Cardiac septum (tissue), 1 donor: ENCODE results near the gene LNP1. TPM values are rescaled to one million over a fixed set of nuclear protein-coding genes. Genes with fewer than 3 reads are reported as not detected.

ENCODE experiments used
- DNase-seq: peaks from one replicate; pipeline ENCODE4 v3.0.0-alpha.2; 2020; ENCODE audit warnings: low spot score
- intact Hi-C: fragments of 100-400 bp; cut with DNase I; formaldehyde crosslinking; loops from one replicate; pipeline ENCODE4 v1.14.0; 2022
- total RNA-seq: library from RNA; stranded (reverse); fragmentation: NEBNext Ultra II Directional; extraction: Animal tissue kit (Norgen Biotek cat#: 25700); gene quantifications from one replicate; pipeline ENCODE4 v1.2.1, GENCODE V29; 2021
- donor health status: DM: no; HTN: no; CAD: no.

Gene LNP1
- total RNA-seq, 1 donor from 2014 or later = 4.6 TPM

DNA sequence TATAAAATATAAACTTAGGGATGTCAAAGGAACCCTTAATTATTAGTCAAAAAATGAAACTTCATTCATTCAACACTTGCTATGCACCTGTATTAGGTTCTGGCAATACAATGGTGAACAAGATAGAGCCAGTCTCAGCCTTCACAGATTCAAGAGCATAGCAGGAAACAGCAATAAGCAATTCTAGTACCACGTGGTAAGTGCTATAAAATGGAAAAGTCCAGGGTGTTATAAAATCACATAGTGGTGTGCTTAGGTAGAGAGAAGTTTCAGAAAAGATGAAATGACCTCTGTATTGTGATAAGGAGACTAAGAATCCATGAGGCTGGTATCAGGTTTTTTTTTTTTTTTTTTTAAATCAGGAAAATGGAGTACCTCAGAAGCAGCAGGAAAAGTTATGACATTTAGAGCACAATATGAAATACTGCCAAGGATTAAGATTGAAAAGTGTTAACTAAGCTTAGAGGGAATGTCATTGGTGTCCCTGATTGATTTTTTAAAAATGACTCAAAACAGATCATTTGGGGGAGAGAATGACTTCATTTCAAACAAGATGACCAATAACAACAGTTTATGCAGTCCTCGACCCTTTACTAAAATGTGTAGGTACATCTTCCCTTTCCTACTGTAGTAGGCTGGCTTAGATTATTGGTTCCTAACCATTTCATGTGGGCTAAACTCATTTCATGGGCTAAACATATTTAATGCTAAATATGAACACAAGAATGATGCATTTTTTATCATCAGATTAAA lies 5.5 kb upstream of the LNP1 start:
- DNase-seq = no peak
- intact Hi-C loops = no loop called here

DNA sequence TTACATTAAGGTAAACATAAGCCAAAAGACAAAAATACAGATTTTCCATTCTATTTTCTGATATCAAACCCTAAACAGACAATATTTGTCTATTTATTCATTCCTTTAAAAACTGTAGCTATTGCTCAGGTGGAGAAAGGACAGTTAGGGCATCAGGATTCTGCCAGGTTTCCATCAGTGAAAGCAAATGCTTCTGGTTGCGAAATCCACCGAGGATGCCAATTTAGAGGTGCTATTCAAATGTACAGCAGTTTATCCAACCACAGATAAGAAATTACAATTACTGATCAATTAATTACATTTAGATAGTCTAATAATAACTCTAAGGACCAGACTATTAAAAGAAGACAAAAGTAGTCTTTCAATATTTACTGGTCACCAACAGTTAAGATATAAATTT lies 4.4 kb upstream of the LNP1 start:
- intact Hi-C loops = no loop called here
- no peak for DNase-seq

DNA sequence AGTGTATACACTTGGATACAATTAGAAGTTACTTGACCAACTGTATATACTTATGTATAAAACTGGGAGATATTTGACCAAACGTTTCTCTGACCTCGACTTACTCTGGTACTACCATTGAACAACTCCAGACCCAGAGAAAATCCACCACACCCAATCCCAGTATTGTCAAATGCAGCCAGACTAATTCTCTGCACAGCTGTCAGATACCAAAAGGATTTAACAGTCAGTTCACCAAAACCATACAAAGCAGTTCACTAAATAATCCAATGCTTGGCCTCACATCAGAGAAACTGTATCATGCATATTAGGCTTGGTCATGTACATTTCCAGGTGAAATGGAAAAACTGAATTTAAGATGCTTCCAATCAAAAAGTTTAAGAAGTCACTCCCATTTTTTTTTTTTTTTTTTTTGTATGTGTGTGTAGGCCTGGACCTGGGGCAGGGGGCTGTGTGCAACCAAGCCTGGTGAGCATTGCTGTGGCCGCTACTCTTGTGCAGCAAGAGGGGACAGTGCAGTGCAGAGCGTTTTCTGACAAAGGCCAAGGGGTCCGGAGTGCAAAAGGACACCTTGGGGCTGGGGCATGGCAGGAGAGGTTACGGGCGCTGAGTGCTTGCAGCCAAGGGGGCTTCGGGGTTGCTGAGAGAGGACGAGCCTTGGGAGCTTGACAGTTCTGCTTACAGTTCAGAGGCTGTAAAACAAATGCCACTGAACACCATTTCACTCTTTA lies 1.8 kb upstream of the LNP1 start:
- intact Hi-C loops = loop anchor here (2.0 to 10.0 kb wide), 2 partner anchors 309 to 565 kb away; partner anchors contain the start of gene TFG
- DNase-seq = no peak

DNA sequence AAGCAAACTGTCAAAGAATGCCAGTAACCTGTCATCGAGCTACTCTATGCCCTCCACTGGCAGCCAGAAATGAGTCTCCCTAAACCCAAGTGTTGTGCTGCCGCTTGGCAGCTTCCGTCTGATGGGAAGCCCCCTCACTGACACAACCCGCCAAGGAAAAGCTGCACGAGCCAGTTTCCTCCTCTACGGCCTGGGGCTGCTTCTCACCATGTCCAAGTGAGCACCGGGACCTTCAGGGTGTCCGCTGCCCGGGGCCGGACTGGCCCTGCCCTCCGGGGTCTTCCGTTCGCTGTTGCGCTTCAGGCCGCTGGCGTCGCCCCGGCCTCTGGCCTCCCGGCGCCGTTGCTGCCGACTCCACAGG lies 940 bp upstream of the LNP1 start:
- DNase-seq = no peak
- intact Hi-C loops = loop anchor here (2.0 to 10.0 kb wide), 2 partner anchors 308 to 566 kb away; partner anchors contain the start of gene TFG

DNA sequence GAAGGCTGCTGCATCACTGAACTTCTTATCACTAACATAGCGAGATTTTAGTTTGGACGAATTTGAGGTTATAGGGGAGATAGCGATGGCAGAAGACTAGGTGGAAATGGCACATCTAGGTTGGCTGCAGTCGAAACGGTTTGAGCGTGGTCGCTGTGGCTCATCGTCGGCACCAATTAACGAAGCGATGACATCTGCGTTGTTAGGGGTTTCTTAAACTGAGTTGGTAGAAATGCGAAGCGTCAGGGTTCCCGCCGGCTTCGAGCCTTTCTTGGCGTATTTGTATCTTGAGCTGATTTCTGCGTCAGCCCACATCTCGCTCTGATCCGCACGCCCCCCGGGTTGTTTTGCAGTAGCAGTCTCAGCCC lies 319 bp downstream of the LNP1 start:
- no peak for DNase-seq
- intact Hi-C loops = loop anchor here (1.0 to 10.0 kb wide), 4 partner anchors 67 to 567 kb away; partner anchors contain the start of genes NIT2, TFG and TMEM45A

DNA sequence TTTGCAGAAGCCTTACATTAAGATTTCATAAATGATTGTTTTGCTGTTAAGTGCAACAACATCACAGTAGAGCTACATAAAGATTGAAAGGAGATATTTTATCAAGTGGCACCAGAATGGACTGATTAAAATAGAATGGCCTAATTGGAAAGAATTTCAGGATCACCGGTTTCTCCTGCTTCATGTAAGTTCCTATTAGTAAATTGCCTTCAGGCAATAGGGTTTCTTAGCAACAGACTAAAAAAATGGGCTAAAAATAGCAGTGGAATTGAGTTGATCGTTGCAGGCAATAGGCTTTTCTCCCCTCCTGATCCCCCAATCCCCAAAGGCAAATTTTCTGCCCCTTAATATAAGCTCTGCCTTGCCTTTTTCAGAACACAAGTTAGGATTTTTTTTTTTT lies 917 bp downstream of the LNP1 start:
- intact Hi-C loops = loop anchor here (10.0 kb wide), 1 partner anchor 567 kb away; no protein-coding TSS in a partner anchor
- DNase-seq = no peak

DNA sequence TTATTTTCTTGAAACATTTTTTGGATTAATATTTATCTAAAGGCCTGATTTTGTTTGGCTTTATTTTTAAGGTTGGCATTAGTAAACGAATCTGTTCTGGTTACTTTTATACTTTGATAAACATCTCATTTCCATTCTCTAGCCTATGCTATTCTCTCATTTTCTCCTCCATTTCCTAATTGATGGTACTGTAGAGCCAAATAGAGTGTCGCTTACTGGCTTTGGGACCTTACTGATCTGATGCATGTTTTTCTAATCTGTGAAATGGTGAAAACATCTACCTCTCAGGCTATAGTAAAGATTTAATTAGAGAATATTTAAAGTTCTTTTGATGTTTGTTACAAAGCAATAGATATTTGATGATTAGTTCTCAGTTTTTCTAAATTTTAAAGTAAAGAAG lies 1.6 kb downstream of the LNP1 start:
- no peak for DNase-seq
- intact Hi-C loops = loop anchor here (10.0 kb wide), 1 partner anchor 568 kb away; no protein-coding TSS in a partner anchor

DNA sequence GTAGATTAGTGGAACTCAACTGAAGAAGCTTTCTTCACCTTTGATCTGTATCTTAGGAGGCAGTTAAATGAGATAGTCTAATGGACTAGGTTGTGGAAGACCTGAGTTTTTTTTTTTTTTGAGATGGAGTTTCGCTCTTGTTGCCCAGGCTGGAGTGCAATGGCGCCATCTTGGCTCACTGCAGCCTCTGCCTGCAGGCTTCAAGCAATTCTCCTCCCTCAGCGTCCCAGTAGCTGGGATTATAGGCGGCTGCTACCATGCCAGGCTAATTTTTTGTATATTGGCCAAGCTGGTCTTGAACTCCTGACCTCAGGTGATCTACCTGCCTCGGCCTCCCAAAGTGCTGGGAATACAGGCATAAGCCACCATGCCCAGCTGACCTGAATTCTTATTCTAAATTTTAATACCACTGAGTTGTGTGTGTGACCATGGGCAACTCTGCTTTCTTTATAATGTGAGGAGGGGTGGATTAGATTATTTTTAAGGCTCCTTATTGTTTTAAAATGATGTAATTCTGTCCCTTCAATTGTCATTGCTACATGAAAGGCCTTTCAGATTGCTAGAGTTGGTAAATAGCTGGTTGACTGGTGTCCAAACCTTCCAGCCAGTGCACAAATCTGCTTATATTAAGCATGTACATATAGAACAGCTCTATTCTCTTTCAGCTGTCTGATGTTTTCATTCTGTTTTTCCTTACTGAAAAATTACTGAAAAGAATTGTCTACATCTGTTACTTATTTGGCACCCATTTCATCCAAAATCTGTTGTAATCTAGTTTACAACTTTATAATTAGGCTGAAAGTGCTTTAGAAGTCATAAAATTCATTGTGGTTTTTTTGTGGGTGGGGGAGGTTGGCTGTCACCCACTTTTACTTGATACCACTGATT lies 2.3 kb downstream of the LNP1 start:
- no peak for DNase-seq
- intact Hi-C loops = loop anchor here (10.0 kb wide), 1 partner anchor 569 kb away; no protein-coding TSS in a partner anchor

DNA sequence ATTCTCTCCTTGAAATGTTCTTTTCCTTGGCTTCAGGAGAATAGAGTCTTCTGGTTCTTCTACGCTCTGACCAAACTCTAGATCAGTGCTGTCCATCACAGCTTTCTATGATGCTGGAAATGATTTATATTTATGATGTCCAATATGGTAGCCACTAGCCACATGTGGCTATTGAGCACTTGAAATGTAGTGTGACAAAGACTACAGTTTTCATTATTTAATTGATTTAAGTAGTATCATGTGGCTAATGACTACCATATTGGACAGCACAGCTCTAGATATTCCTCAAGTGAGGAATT lies 2.9 kb downstream of the LNP1 start:
- intact Hi-C loops = loop anchor here (10.0 kb wide), 1 partner anchor 569 kb away; no protein-coding TSS in a partner anchor
- DNase-seq = no peak

DNA sequence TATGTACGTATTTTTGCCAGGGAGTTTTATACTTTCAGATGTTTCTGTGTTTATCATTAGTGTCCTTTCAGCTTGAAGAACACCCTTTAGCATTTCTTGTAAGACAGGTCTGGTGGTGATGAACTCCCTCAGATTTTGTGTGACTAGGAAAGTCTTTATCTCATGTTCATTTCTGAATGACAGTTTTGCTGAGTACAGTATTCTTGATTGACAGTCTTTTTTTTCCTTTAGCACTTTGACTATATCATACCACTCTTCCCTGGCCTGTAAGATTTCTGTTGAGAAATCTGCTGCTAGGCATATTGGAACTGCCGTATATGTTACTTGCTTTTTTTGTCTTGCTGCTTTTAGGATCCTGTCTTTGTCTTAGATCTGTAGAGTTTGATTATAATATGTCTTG lies 5.8 kb downstream of the LNP1 start:
- intact Hi-C loops = loop anchor here (10.0 kb wide), 1 partner anchor 572 kb away; no protein-coding TSS in a partner anchor
- DNase-seq = no peak

DNA sequence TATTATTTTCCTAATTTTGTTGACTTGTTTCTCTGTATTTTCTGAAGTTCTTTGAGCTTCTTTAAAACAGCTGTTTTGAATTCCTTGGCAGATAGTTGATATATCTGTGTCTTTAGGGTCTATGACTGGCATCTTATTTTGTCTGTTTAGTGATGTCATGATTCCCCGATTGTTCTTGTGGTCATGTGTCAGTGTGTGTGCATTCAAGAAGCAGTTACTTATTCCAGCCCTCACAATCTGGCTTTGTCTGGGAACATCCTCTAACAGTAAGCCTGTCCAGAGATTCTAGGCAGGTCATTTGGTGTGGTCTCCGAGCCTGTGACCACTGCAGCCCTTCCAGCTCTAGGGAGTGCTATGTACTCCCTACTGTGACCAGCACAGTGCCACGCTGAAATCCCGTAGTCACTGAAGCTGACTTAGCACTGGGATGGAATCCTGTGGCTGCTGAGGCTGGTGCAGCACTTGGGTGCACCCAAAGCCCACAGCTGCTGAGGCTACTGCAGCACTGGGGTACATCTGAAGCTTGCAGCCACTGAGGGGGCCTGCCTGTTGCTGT lies 6.7 kb downstream of the LNP1 start:
- intact Hi-C loops = loop anchor here (10.0 kb wide), 1 partner anchor 573 kb away; no protein-coding TSS in a partner anchor
- DNase-seq = no peak

DNA sequence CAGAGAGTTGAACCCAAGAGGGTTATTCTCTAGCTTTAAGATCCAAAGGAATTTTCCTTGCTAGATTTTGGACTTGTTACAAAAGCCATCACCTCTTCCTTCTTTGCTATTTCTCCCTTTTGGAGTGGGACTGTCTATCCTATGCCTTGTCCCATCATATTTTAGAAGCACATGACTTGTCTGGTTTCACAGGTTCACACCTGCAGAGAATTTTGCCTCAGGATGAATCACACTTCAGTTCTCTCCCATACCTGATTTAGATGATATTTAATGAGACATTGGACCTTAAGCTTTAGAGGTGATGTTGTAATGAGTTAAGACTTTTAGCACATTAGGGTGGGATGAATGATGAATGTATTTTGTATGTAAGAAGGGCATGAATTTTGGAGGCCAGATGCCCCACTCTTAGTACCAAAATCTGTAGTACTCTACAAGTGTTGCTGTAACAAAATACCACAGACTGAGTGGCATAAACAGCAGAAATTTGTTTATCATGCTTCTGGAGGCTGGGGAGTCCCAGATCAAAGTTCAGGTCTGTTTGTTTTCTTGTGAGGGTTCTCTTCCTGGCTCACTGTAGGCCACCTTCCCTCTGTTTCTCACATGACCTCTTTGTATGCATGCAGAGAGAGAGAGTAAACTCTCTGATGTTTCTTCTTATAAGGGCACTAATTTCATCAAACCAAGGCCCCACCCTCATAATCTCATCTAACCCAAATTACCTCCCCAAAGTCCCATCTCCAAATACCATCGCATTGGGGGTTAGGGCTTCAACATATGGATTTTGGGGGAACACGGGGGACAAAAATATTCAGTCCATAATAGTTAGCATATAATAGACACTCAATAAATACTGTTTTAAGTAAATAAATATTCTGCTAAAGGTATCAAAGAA lies 10.0 kb downstream of the LNP1 start:
- DNase-seq = no peak
- intact Hi-C loops = no loop called here

DNA sequence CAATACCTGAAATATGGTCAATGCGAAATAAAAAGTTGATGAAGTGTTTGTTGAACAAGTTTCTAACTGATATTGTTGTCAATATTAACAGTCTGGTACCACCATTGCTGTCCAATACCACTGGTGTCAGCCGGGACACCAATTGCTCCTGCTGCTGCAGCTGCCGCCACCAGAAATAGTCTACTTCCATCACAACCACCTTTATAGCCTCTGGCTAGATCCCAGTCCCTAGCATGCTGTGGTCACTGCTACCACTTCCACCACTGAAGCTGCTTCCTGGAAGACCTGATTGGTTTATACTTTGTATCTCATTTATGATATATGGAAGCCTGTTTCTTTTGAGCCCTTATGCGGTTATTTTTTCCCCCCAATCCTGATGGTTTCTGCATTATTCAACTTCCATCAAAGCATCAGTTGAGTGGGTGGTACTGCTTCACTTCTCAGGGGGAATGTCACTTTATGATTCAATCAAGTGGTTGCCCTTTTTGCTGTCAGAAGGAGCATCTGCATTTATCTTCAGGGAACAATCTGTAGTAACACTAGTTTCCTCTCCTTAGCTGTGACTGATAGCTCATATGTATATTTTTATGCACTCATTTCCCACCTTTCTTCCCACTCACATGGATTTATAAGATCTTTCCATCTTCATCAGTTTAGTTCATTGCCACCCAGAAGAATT lies 11.7 kb downstream of the LNP1 start:
- DNase-seq = no peak
- intact Hi-C loops = no loop called here

DNA sequence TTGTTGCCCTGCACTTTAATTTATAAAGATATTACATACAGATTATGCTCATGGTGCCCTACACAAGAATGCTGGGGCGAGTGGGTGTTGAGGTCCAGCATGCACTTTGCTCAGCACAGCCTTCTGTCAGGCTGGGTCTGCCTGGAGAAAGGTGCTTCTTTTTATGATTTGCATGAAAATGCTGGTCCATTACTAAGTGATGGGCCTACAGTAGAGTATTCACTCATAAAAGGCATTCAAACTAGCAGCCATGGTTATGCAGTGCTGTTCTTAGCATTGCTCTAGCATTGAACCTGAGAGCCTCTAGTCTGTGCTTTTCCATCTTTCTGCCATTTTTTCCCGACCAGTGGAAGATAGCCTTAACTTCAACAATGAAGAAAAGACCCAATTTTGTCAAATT lies 12.3 kb downstream of the LNP1 start:
- no peak for DNase-seq
- intact Hi-C loops = no loop called here

DNA sequence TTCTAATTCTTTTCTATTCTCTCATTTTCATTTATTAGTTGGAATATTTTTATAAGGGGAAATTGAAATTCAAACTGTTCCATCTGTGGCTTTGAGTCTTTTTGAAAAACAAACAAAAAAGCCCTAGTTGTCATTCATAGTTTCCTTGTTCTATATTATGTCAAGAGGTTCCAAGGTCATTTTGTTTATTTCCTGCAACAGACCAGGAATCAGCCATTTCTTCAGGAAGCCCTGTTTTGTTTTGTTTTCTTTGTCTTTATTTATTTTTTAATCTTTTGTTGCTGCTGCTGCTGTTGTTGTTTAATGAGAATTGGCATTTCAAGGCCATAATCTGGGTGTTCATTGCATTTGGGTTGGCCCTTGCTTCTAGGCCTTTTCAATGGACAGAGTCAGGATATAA lies 14.8 kb downstream of the LNP1 start:
- intact Hi-C loops = no loop called here
- no peak for DNase-seq

DNA sequence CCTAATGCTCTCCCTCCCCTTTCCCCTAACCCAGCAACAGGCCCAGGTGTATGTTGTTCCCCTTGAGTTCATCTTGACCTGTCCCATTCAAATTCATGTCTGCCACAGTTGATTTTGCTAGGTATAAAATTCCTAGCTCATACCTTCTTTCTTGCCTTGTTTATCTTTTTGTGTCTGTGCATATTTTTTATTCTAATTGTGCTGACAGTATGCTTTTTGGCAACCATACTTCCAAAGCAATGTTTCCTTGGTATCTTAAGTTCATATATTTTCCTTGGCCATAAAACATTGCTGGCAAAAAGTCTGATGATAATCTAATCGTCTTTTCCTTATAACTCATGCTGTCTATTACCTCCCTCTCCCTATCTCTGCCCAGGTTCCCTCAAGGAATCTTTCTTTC lies 15.5 kb downstream of the LNP1 start:
- no peak for DNase-seq
- intact Hi-C loops = no loop called here

DNA sequence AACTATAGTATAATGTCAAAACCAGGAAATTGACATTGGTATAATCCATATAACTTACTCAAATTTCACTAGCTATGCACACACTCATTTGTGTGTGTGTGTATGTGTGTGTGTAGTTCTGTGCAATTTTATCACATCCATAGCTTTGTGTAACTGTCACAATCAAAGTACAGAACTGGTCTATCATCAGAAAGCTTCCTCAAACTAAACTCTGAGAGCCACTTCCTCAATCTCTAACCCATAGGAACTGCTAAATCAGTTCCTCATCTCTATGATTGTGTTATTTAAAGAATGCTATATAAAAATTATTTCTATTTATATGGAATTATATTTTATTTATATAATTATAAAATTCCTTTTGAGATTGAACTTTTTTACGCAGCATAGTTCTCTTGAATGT lies 18.1 kb downstream of the LNP1 start:
- intact Hi-C loops = no loop called here
- no peak for DNase-seq

DNA sequence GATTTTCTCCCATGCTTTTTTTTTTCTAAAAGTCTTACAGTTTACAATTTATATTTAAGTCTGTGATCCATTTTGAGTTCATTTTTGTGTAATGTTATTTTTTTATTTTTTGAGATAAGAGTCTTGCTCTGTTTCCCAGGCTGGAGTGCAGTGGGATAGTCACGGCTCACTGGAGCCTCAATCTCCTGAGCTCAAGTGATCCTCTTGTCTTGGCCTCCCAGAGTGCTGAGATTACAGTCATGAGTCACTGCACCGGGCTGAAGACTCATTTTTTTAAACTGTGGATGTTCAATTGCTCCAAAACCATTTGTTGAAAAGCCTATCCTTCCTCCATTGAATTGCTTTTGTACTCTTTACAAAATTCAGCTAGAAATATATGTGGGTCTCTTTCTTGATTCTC lies 19.5 kb downstream of the LNP1 start:
- DNase-seq = no peak
- intact Hi-C loops = no loop called here
